NCI-H1436 (cell line): ENCODE measurements around the gene DISC1.
"Not testable (repeated sequence)": the region's sequence is repeated elsewhere in the genome, so short reads cannot be mapped to it uniquely, and the experiment has no call there.

Experiments
- DNase-seq: peaks from one replicate; lab custom pipeline; 2025; lab: John Stamatoyannopoulos, UW

DISC1 gene

GRCh38 chr1:231638647-231639046, 12.1 kb downstream of the DISC1 start:
- DNase-seq = no peak

- DNase-seq = no peak
These were observed 13.2 kb downstream of the DISC1 start for GRCh38 chr1:231639819-231640218.

GRCh38 chr1:231641444-231641843, 14.9 kb downstream of the DISC1 start:
- not testable (repeated sequence) for DNase-seq

- DNase-seq = not testable (repeated sequence)
These were observed 15.5 kb downstream of the DISC1 start for GRCh38 chr1:231642061-231642460.

- DNase-seq = no peak
These were observed 16.0 kb downstream of the DISC1 start for GRCh38 chr1:231642618-231643017.

- no peak for DNase-seq
These were observed 16.7 kb downstream of the DISC1 start for GRCh38 chr1:231643071-231643934.

GRCh38 chr1:231643935-231644237, 17.3 kb downstream of the DISC1 start:
- DNase-seq = no peak

GRCh38 chr1:231645634-231646033, 19.0 kb downstream of the DISC1 start:
- DNase-seq = not testable (repeated sequence)

GRCh38 chr1:231646165-231646564, 19.6 kb downstream of the DISC1 start:
- DNase-seq = not testable (repeated sequence)

- not testable (repeated sequence) for DNase-seq
These were observed 25.2 kb downstream of the DISC1 start for GRCh38 chr1:231651621-231652260.

- no peak for DNase-seq
These were observed 27.0 kb downstream of the DISC1 start for GRCh38 chr1:231653632-231654031.

- DNase-seq = no peak
These were observed 30.2 kb downstream of the DISC1 start for GRCh38 chr1:231656741-231657140.

- not testable (repeated sequence) for DNase-seq
These were observed 31.6 kb downstream of the DISC1 start for GRCh38 chr1:231658223-231658622.

GRCh38 chr1:231660198-231660597, 33.6 kb downstream of the DISC1 start:
- no peak for DNase-seq

GRCh38 chr1:231663211-231663792, 36.7 kb downstream of the DISC1 start:
- DNase-seq = no peak

- peak; percentile 31 for DNase-seq
These were observed 38.5 kb downstream of the DISC1 start for GRCh38 chr1:231665101-231665500.

- DNase-seq = no peak
These were observed 39.1 kb downstream of the DISC1 start for GRCh38 chr1:231665726-231666125.

GRCh38 chr1:231666220-231666936, 39.8 kb downstream of the DISC1 start:
- no peak for DNase-seq

- no peak for DNase-seq
These were observed 40.5 kb downstream of the DISC1 start for GRCh38 chr1:231666937-231667608.

- no peak for DNase-seq
These were observed 41.4 kb downstream of the DISC1 start for GRCh38 chr1:231667896-231668506.

GRCh38 chr1:231668826-231669225, 42.2 kb downstream of the DISC1 start:
- DNase-seq = no peak
